Measurements from ENCODE around the gene NAV2.

GRCh38 chr11:19936461-19936860 is 223.8 kb downstream of the NAV2 start:
- no peak for TF ChIP-seq MXI1 (conservative IDR thresholded peaks at IDR 0.05; ENCODE audit: poor library complexity, severe bottlenecking)
- no peak for TF ChIP-seq EZH2 (IDR thresholded peaks at IDR 0.05; ENCODE audit: borderline replicate concordance, insufficient read depth, low read length, poor library complexity, severe bottlenecking)
- TF ChIP-seq EP300 (conservative IDR thresholded peaks at IDR 0.05; ENCODE audit: poor library complexity, severe bottlenecking) = no peak
- TF ChIP-seq CTCF (IDR thresholded peaks at IDR 0.05; ENCODE audit: poor library complexity, severe bottlenecking) = no peak
- no peak for TF ChIP-seq POLR2AphosphoS5 (IDR thresholded peaks at IDR 0.05)
- TF ChIP-seq REST (IDR thresholded peaks at IDR 0.05; ENCODE audit: borderline replicate concordance) = no peak

Data from neural cell (in vitro differentiated cells).